Fibroblast of mammary gland (primary cell): Measurements from ENCODE around the gene MFAP3L.

Experiments used
- DNase-seq: peaks from one replicate; pipeline ENCODE4 v3.0.0-alpha.2; 2010; ENCODE audit warnings: low read depth
- H3K4me3 ChIP-seq: 2 replicates; pipeline ENCODE4 v1.5.1; 2011; ENCODE audit warnings: low read depth, mild to moderate bottlenecking, low read length, moderate library complexity; ENCODE audit not compliant: control insufficient read depth
- CTCF ChIP-seq: conservative IDR thresholded peaks from 2 replicates; pipeline ENCODE4 v1.5.1; 2011; ENCODE audit warnings: low read depth, low read length, inconsistent platforms; ENCODE audit not compliant: control insufficient read depth, insufficient read depth

Gene MFAP3L

GRCh38 chr4:170026253-170027021 is at the start of gene MFAP3L:
TSS of gene MFAP3L (minus strand) at chr4:170026395. CDS start at chr4:170005877, 20,518 bp downstream.
- DNase-seq = peak; percentile 79
- peak within 1 kb of the TSS; percentile 79 for H3K4me3 ChIP-seq
- TF ChIP-seq CTCF = no peak

GRCh38 chr4:170071196-170071595 is 45.0 kb upstream of the MFAP3L start:
- DNase-seq = no peak
- no peak overlapping the region for H3K4me3 ChIP-seq
- no peak for TF ChIP-seq CTCF

- DNase-seq = no peak
- TF ChIP-seq CTCF = no peak
- H3K4me3 ChIP-seq = no peak overlapping the region
Measured at GRCh38 chr4:170068438-170069128, 42.4 kb upstream of the MFAP3L start.

- TF ChIP-seq CTCF = no peak
- DNase-seq = no peak
- H3K4me3 ChIP-seq = no peak overlapping the region
Measured at GRCh38 chr4:170059421-170059820, 33.2 kb upstream of the MFAP3L start.

- TF ChIP-seq CTCF = no peak
- no peak overlapping the region for H3K4me3 ChIP-seq
- no peak for DNase-seq
Measured at GRCh38 chr4:170058826-170059225, 32.6 kb upstream of the MFAP3L start.

- DNase-seq = no peak
- H3K4me3 ChIP-seq = no peak overlapping the region
- no peak for TF ChIP-seq CTCF
Measured at GRCh38 chr4:170057866-170058265, 31.7 kb upstream of the MFAP3L start.
